Activated CD8-positive, alpha-beta memory T cell treated with anti-CD3 and anti-CD28 coated beads, Interleukin-2, amount 50 U/mL, for 24 hours (primary cell): ENCODE data around the gene KLHL2.
"Not testable (repeated sequence)": the region's sequence is repeated elsewhere in the genome, so short reads cannot be mapped to it uniquely, and the experiment has no call there.

Experiments
- DNase-seq: peaks from one replicate; pipeline ENCODE4 v3.0.0-alpha.2; 2020; ENCODE audit errors: extremely low read depth

KLHL2 gene

DNA sequence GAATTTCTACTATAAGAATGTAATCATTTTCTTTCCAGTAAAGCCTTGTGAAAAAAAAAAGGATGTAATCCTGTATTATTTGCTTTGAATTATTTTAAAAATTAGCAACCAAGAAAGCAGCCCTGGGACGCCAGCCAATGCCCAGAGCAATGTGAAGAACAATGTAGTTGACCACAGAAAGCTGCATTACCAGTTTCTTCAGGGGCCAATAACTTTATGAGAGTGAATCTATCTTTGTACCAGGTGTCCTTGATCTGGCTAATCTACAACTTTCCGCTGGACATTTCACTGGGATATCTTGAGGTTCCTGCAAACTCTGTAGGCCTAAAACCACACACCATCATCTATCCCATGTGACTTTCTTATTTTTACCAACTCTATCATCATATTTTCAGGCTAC is 7.6 kb upstream of the KLHL2 start:
- no peak for DNase-seq

DNA sequence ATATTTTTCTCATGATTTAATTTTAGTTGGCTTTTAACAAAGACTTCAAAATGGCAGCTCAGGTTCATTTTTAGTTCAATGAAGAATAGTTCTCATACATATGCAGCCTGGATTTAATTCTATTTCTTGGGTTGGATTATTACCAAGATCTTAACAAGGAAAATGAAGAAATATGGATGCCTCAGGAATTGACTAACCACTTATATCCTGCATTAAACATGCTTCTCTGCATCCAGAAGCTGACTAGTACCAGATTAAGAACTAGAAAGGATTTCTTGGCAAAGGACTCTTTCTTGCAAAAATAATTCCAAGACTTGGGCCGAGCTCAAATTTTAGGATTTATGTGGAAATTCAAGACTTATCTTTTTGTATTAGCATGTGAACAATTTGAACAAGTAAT is 5.6 kb upstream of the KLHL2 start:
- DNase-seq: no peak

DNA sequence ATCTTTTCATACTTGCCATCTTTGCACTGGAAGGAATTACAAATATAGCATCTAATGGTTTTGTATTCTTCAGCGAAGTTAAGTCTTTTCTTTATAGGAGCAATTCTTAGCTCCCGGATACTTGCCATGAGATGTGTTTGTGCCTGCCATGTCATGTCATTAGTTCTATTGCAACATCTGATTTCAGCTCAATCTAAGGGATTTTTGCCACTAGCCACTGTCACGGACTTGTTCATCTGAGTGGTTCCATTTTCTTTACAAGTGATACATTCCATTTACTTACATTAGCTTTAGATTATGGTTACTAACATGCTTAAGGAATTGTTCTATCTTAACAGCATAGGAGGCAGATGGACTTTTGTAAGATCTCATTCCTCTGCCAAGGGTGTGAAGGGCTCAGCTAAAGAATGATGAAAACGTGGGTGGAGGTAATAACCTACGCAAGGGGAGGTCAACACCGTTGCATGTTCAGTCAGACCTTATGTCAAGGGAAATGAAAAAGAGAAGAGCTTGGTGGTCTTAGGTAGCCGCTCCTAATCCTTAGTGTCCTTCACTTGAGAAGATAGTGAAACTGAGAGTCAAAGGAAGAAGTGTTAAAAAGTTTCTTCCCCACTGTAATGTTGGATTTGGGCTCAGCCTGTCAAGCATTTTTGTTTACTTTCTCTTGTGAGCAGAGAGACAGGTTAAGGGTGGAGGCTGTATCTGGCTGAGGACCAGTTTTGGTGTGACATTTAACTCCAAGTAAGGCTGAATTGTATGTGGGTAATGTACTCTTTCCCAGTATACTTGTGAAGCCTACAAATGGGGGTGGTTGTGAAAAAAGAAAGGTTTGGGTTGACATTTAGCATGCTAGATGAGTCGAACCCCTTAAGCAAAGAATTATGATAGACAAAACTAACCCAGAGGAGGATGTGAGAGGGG is 3.6 kb upstream of the KLHL2 start:
- DNase-seq: no peak

DNA sequence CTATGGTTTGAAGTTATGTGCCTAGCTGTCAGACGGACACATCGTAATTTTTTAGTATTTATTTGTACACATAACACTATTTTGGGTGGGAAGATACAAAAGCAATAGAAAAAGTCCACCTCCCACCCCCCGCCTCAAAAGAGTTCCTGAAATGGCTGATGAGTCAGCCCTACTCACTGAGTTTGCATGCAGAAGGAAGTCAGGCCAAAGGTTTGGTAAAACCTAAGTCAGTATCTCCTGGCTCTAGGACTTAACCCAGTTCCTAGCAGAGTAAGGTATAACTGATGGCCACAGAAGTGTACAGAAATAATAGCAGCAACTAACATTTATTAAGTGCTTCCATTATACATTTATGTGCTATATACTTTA is 2.9 kb upstream of the KLHL2 start:
- no peak for DNase-seq

DNA sequence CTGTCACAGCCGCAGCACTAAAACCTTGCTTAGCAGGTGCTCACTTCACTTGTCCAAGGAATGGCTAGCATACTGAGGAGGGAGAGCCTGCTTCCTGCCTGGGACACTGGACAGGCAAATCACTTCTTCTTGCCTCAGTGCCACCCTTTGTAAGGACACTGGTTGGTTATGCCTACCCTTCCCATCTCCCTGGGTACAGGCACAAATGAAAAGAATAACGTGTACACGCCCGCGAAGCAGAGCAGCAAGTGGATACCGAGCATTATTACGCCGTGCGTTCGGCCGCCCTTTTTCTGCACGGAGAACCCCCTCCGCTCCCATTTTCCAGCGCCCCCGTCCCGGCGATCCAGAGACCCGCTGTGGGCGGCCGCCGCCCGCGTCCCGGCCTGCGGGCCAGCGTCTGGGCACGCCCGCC is 338 bp upstream of the KLHL2 start:
- no peak for DNase-seq

- no peak for DNase-seq
These were observed 876 bp downstream of the KLHL2 start for GRCh38 chr4:165208221-165208652.

- no peak for DNase-seq
These were observed 1.5 kb downstream of the KLHL2 start for GRCh38 chr4:165208741-165209388.

GRCh38 chr4:165209796-165210195 is 2.4 kb downstream of the KLHL2 start:
- no peak for DNase-seq

GRCh38 chr4:165210566-165210965 is 3.2 kb downstream of the KLHL2 start:
- DNase-seq: no peak

DNA sequence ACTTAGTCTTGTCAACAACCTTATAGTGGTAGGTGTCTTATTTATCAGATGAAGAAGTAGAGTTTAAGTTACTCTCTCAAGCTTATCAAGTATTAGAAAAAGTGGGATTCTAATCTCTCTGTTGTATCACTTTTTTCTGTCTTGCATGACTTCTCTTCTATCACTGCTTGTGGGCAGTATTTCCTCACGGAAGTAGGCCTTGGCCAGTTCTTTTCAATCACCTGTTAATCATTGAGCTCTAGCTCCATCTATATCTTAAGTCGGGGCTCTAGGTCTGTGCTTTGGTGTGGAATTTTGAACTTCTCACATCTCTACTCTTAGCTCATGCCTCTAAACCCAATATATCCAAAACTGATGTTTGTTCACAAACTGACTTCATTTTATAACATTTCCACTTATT is 5.3 kb downstream of the KLHL2 start:
- DNase-seq: not testable (repeated sequence)

DNA sequence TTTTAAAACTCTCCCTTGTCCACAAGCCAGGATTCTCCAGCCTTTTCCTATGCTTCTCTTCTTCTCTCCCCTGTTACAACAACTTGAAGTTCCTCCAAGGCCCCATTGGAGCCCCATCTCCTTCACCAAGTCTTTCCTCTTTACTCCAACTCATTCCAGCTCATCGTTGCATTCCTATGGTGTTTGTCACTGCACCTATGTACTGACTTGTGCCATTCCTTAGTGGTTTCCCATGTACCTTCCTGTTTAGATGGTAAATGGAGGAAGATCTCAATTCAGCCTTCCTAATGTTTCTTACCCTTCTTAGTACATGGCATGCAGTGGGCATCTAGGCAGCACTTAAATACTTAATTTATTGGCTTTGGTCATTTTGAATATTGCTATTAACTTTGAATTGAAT is 6.0 kb downstream of the KLHL2 start:
- DNase-seq: not testable (repeated sequence)

DNA sequence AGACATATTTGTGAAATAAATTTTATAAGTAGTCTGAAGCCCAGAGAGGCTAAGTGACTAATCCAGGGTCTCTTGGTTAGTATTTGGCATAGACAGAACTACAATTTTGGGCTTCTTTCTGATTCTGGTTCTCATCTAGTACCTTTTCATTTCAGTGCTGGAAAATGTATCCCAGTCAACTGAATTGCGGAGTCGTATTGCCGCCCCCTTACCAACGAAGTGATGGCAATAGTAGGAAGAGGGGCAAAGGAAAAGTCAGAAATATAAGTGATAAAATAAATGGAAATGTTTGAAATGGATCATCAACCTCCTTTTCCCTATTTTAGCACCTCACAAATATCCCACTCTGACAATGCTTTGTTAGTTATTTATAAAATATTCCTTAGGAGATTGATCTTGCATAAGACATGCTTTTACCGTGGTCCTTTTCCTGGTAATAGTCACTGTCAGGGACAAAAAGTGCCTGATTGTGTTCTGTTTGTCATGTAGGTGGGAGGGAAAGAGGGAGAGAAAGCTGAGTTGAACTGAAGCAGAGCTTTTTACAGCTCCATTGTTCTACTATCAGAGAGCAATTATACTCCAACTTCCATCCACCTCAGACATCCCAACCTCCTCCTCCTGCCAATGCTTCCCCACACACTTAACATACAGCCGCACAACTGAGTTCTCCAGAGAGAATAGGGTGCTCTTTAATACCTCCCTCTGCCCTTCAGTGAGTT is 6.8 kb downstream of the KLHL2 start:
- not testable (repeated sequence) for DNase-seq

DNA sequence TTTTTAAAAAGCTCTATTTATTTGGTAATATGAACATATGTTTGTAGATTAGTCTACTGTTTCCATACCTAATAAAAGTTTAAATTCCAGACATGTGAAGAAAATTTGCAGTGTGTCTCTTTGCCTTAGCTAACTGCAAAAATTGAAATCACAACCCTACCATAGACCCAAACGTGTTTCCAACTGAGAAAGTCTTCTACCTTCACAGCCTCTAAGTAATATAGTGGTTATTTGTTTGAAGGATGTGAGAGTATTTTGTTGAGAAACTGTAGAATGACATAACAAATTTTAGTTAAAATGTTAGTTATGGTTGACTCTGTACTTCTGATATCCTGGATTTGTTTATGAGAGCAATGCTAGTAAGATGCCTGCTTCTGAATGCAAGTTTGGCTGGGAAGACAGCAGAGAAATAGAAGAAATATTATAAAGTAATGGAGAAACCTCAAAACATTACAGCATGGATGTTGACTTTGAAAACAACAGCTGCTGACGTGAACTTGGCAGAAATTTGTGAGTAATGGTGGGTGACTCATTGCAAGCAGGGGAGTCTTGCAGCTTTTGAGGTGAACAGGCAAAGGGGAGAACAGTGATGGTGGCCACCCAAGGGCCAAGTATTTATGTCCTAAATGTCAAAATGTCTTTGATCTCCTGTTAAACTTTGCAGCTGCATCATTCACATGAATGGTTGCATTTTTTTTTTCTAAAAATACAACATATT is 7.8 kb downstream of the KLHL2 start:
- not testable (repeated sequence) for DNase-seq

- DNase-seq: not testable (repeated sequence)
These were observed 8.6 kb downstream of the KLHL2 start for GRCh38 chr4:165215761-165216487.

GRCh38 chr4:165217325-165217724 is 10.0 kb downstream of the KLHL2 start:
- no peak for DNase-seq

- DNase-seq: not testable (repeated sequence)
These were observed 13.9 kb downstream of the KLHL2 start for GRCh38 chr4:165221306-165221705.

DNA sequence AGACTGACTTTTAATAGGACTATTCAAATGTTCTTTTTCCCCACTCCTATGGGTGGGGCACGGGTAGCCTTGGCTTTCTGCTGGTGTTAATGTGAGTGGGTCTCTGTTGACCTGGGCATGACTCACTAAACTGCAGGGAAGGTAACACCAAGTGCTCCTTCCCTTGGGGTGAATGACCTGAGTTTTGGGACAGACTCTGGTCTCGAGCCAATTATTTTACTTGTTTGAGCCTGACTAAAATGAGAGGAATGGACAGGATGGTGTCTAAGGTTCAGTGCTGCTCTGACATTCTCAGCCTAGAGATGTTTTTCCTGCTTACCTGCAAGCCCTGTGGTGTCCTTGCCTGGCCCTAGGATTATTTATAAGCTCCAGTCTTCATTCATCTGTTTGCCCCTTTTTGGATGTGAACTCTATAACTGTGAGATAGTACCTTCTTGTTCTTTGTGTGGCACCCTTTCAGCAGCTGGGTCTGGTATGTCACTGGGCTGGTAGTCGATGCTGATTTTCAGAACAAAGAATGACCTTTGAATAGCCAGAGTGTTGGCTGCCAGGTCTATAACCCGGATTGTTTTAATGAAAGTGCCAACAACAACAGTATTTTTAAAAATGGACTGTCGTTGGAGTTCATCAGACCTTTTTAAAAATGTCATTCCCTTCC is 14.8 kb downstream of the KLHL2 start:
- DNase-seq: not testable (repeated sequence)

DNA sequence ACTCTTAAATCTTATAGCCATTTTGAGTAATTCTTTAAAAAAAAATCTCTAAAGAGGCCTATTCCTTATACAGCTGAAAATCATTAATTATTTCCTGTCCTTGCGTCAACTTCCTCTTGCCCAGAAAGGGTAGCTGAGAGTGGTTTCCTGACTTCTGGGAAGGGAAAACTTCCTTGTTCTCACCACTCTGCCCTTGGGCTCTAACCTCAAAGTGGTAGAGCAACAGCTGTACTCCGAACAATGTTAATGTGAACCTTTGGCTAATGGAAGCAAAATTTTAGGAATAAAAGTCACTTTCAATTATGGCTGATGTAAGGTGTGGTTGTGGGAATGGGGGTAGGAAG is 15.3 kb downstream of the KLHL2 start:
- DNase-seq: no peak

DNA sequence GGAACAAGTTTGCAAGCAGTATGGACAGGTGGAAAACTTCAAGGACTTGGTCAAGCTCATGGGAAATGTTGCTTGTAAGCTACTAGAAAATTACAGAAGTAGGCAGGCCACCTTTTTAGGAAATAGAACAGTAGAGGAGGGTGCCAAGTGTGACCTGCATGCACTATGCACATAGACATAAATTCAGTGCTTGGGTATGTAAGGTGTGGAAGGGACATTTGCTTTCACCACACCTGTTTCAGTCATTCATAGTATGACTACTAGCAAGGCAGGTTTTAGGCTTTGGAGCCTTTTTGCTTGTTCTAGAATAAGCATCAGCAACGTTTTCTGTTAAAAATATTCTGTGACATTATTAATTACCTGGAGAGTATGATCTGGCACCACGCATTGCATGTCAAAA is 20.0 kb downstream of the KLHL2 start:
- DNase-seq: not testable (repeated sequence)

DNA sequence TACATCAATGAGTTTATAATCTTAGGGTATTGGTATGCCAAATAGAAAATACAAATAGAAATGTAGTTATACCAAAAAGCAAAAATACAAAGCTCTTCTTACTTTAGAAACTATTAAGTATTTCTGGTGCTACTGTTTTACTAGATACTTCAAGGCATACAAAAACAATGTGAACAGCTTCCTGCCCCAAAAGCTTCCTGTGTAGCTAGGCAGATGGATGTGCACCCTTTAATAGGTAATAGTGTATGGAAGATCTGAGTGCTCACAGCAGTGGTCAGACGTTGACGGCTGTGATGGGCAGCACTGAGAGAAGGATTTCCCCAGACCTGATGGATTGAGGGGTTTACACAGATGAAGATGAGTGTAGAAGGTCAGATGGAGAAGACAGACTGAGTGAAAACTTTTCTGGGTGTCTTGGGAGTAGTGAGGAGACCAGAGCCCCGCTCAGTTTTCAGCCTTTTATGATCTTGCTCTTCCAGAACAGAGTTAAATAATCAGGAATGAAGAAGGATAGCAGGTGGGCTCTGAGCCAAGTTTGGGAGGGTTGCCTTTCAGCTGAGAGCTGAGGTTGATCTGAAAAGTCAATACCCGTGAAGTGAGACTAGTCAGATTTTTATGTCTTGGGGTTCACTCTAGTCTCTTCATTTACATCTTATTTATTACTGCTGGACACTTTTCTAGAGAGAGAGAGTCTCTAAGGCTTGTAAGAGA is 22.3 kb downstream of the KLHL2 start:
- DNase-seq: not testable (repeated sequence)
